ENCODE data around the gene EFCAB6. TPM values are rescaled to one million over a fixed set of nuclear protein-coding genes. Genes with fewer than 3 reads are reported as not detected.

The EFCAB6 gene
- total and polyA plus RNA-seq, 7 donors: 0.07 to 0.84 (median 0.50) TPM

GRCh38 chr22:43726322-43726721, 85.8 kb downstream of the EFCAB6 start:
- Histone ChIP-seq H3K27ac (no peak overlapping the region), H3K36me3 (ENCODE audit: insufficient read depth in 1 of 2, low read depth in 1 of 2) (no peaks in the 10 kb centered on the region), H3K4me3 (no peak overlapping the region), H3K27me3 (ENCODE audit: insufficient read depth in 3 of 3, low read length in 2 of 3) (no peaks in the 10 kb centered on the region), H3K9me3 (no peaks in the 10 kb centered on the region), H3K4me1 (no peaks in the 10 kb centered on the region)
- TF ChIP-seq, protein P1, sequence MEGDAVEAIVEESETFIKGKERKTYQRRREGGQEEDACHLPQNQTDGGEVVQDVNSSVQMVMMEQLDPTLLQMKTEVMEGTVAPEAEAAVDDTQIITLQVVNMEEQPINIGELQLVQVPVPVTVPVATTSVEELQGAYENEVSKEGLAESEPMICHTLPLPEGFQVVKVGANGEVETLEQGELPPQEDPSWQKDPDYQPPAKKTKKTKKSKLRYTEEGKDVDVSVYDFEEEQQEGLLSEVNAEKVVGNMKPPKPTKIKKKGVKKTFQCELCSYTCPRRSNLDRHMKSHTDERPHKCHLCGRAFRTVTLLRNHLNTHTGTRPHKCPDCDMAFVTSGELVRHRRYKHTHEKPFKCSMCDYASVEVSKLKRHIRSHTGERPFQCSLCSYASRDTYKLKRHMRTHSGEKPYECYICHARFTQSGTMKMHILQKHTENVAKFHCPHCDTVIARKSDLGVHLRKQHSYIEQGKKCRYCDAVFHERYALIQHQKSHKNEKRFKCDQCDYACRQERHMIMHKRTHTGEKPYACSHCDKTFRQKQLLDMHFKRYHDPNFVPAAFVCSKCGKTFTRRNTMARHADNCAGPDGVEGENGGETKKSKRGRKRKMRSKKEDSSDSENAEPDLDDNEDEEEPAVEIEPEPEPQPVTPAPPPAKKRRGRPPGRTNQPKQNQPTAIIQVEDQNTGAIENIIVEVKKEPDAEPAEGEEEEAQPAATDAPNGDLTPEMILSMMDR (IDR thresholded peaks at IDR 0.05): no peak
- no peak for DNase-seq
- intact Hi-C loops (cut with DNase I): no loop called here
- no peak for ATAC-seq

DNA sequence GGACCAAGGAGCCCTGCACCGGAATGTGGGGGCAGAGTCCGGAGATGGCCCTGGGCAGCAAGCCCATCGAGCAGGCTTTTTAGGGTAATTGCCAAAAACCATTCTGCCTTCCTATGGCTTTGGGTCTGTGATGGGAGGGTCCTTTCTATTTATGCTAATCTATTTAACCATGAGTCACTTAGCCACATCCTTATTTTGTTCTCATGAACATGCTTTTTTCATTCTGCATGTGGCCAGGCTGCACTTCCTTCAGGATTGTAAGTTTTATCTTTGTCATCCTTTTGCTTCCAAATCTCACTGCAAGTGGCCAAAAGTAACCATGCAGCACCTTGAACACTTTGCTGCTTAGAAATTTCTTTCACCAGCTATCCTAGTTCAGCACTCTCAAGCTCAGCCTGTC, 88.3 kb downstream of the EFCAB6 start:
- TF ChIP-seq, protein P1 (IDR thresholded peaks at IDR 0.05): no peak
- Histone ChIP-seq H3K4me1 (no peaks in the 10 kb centered on the region), H3K4me3 (no peak overlapping the region), H3K27me3 (ENCODE audit: insufficient read depth in 3 of 3, low read length in 2 of 3) (no peaks in the 10 kb centered on the region), H3K36me3 (ENCODE audit: insufficient read depth in 1 of 2, low read depth in 1 of 2) (no peaks in the 10 kb centered on the region), H3K9me3 (no peaks in the 10 kb centered on the region), H3K27ac (no peak overlapping the region)
- WGBS, 3 donors: 54 to 64% (median 56%) methylated on average over 3 of the region's 3 CpGs
- intact Hi-C loops (cut with DNase I): no loop called here
- no peak for ATAC-seq
- DNase-seq: no peak

GRCh38 chr22:43722444-43722843, 89.7 kb downstream of the EFCAB6 start:
- no peak for ATAC-seq
- Histone ChIP-seq H3K4me1 (no peaks in the 10 kb centered on the region), H3K9me3 (no peaks in the 10 kb centered on the region), H3K27ac (no peak overlapping the region), H3K4me3 (no peak overlapping the region), H3K36me3 (ENCODE audit: insufficient read depth in 1 of 2, low read depth in 1 of 2) (no peaks in the 10 kb centered on the region), H3K27me3 (ENCODE audit: insufficient read depth in 3 of 3, low read length in 2 of 3) (no peaks in the 10 kb centered on the region)
- intact Hi-C loops (cut with DNase I): no loop called here
- no peak for DNase-seq
- TF ChIP-seq, protein P1 (IDR thresholded peaks at IDR 0.05): no peak
- 43 to 68% (median 55%) methylated on average over 5 of the region's 5 CpGs for WGBS, 3 donors

DNA sequence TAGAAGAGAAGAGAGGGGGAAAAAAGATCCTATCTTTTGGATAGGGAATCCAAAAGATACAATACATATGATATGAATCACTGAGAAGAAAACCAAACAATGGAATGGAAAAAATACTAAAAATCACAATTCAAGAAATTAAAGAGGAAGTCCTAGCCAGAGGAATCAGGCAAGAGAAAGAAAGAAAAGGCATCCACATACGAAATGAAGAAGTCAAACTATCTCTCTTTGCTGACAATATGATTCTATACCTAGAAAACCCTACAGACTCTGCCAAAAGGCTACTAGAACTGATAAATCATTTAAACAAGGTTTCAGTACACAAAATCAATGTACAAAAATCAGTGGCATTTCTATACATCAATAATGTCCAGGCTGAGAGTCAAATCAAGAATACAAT, 91.4 kb downstream of the EFCAB6 start:
- intact Hi-C loops (cut with DNase I): no loop called here
- no peaks in the 10 kb centered on the region for H3K36me3 ChIP-seq (ENCODE audit: insufficient read depth in 1 of 2, low read depth in 1 of 2)
- TF ChIP-seq, protein P1 (IDR thresholded peaks at IDR 0.05): no peak
- H3K4me1 ChIP-seq: no peaks in the 10 kb centered on the region
- DNase-seq: no peak
- H3K27me3 ChIP-seq (ENCODE audit: insufficient read depth in 3 of 3, low read length in 2 of 3): no peaks in the 10 kb centered on the region
- no peak overlapping the region for H3K4me3 ChIP-seq
- no peak for ATAC-seq
- H3K9me3 ChIP-seq: no peaks in the 10 kb centered on the region
- WGBS, 3 donors: 83 to 87% (median 85%) methylated on average over 1 of the region's 1 CpG
- H3K27ac ChIP-seq: no peak overlapping the region

DNA sequence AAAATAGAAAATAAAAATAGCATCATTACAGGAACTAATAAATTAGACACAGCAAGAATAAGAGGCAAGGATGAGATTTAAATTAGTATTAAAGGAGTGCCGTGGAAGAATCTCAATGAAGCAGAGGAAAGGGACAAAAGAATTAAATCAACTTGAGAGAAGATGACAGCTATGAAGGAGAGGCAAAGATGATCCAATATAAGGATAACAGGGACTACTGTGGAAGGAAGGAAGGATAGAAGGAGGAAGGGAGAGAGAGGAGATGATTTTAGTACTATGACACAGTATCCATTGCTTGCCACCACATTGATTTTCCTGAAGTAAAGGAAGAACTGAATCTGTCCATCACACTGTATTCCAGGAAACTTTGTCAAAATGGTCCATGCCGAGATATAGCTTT, 98.0 kb downstream of the EFCAB6 start:
- ATAC-seq (no peak), DNase-seq (no peak)
- no peaks in the 10 kb centered on the region for H3K4me1 ChIP-seq
- no peak overlapping the region for H3K27ac ChIP-seq
- no peaks in the 10 kb centered on the region for H3K36me3 ChIP-seq (ENCODE audit: insufficient read depth in 1 of 2, low read depth in 1 of 2)
- H3K4me3 ChIP-seq: no peak overlapping the region
- H3K27me3 ChIP-seq (ENCODE audit: insufficient read depth in 3 of 3, low read length in 2 of 3): no peaks in the 10 kb centered on the region
- TF ChIP-seq, protein P1 (IDR thresholded peaks at IDR 0.05): no peak
- no peaks in the 10 kb centered on the region for H3K9me3 ChIP-seq
- intact Hi-C loops (cut with DNase I): no loop called here
- WGBS, 3 donors: 87 to 95% (median 94%) methylated on average over 2 of the region's 2 CpGs

All from psoas muscle (tissue), 8 donors.